Stomach smooth muscle (tissue), 2 donors: ENCODE results near the gene KRTAP2-1.
"Not testable (repeated sequence)": the region's sequence is repeated elsewhere in the genome, so short reads cannot be mapped to it uniquely, and the experiment has no call there.

Experiments
- H3K27ac ChIP-seq: one replicate; pipeline ENCODE4 v1.7.0; 2013; ENCODE audit warnings: mild to moderate bottlenecking, low read length, inconsistent platforms
- H3K27me3 ChIP-seq, 2 donors: one replicate each; pipeline ENCODE4 v1.7.0; 2013; ENCODE audit warnings: low read length in 2 of 2; ENCODE audit not compliant: insufficient read depth in 2 of 2, control insufficient read depth in 1 of 2
- H3K36me3 ChIP-seq, 2 donors: one replicate each; pipeline ENCODE4 v1.7.0; 2013; ENCODE audit warnings: low read length in 2 of 2; ENCODE audit not compliant: control insufficient read depth in 2 of 2, insufficient read depth in 2 of 2
- H3K4me1 ChIP-seq: one replicate; pipeline ENCODE4 v1.7.0; 2013; ENCODE audit warnings: low read length; ENCODE audit not compliant: control insufficient read depth, insufficient read depth
- H3K4me3 ChIP-seq, 2 donors: one replicate each; pipeline ENCODE4 v1.7.0; 2013; ENCODE audit warnings: low read length in 2 of 2
- H3K9ac ChIP-seq, 2 donors: one replicate each; pipeline ENCODE4 v1.7.0; 2013; ENCODE audit warnings: low read length in 2 of 2, mild to moderate bottlenecking in 1 of 2
- H3K9me3 ChIP-seq, 2 donors: one replicate each; pipeline ENCODE4 v1.7.0; 2013; ENCODE audit warnings: low read length in 2 of 2; ENCODE audit not compliant: control insufficient read depth in 2 of 2
- donor health status: healthy.
- donor health status: Pancreatic carcinoma.

KRTAP2-1 gene

GRCh38 chr17:41067281-41067680 lies 20.2 kb upstream of the KRTAP2-1 start:
- Histone ChIP-seq H3K27me3 (no peaks in the 10 kb centered on the region), H3K27ac (no peak overlapping the region), H3K9me3 (no peaks in the 10 kb centered on the region), H3K9ac (no peak overlapping the region), H3K4me1 (no peaks in the 10 kb centered on the region), H3K36me3 (no peaks in the 10 kb centered on the region), H3K4me3 (no peak overlapping the region)

- Histone ChIP-seq H3K4me3 (no peak within 1 kb of the TSS), H3K27ac (no peak within 1 kb of the TSS), H3K27me3 (no peaks in the 10 kb centered on the region), H3K9me3 (no peaks in the 10 kb centered on the region), H3K9ac (no peak within 1 kb of the TSS), H3K36me3 (no peaks in the 10 kb centered on the region), H3K4me1 (no peaks in the 10 kb centered on the region)
These were observed 18.9 kb upstream of the KRTAP2-1 start, which contains the start of gene KRTAP2-4 for GRCh38 chr17:41065829-41066624. Gene KRTAP2-4, minus strand, starts transcription at chr17:41065879. Its CDS starts 34 bp downstream, at chr17:41065845.

- H3K4me3 ChIP-seq, H3K27ac ChIP-seq, H3K4me1 ChIP-seq, H3K27me3 ChIP-seq, H3K9ac ChIP-seq, H3K9me3 ChIP-seq, H3K36me3 ChIP-seq: not testable (repeated sequence)
These were observed 18.0 kb upstream of the KRTAP2-1 start for GRCh38 chr17:41065016-41065689.

GRCh38 chr17:41064301-41064700 lies 17.2 kb upstream of the KRTAP2-1 start:
- H3K4me1 ChIP-seq, result no peaks in the 10 kb centered on the region
- H3K9ac ChIP-seq, result no peak overlapping the region
- H3K4me3 ChIP-seq, result no peak overlapping the region
- H3K36me3 ChIP-seq, result no peaks in the 10 kb centered on the region
- no peaks in the 10 kb centered on the region for H3K9me3 ChIP-seq
- no peak overlapping the region for H3K27ac ChIP-seq
- no peaks in the 10 kb centered on the region for H3K27me3 ChIP-seq

GRCh38 chr17:41063449-41063848 lies 16.3 kb upstream of the KRTAP2-1 start:
- H3K36me3 ChIP-seq, result no peaks in the 10 kb centered on the region
- no peak overlapping the region for H3K9ac ChIP-seq
- no peak overlapping the region for H3K4me3 ChIP-seq
- no peaks in the 10 kb centered on the region for H3K4me1 ChIP-seq
- H3K9me3 ChIP-seq, result peaks cover 0 to 3% of the 10 kb centered on the region in 2 donors
- H3K27ac ChIP-seq, result no peak overlapping the region
- peaks cover 0 to 2% of the 10 kb centered on the region in 2 donors for H3K27me3 ChIP-seq

- Histone ChIP-seq H3K9me3 (peaks cover 0 to 3% of the 10 kb centered on the region in 2 donors), H3K27me3 (peaks cover 0 to 2% of the 10 kb centered on the region in 2 donors), H3K4me1 (no peaks in the 10 kb centered on the region), H3K4me3 (no peak overlapping the region), H3K27ac (no peak overlapping the region), H3K36me3 (no peaks in the 10 kb centered on the region), H3K9ac (no peak overlapping the region)
These were observed 14.8 kb upstream of the KRTAP2-1 start for GRCh38 chr17:41061964-41062363.

- H3K36me3 ChIP-seq, result no peaks in the 10 kb centered on the region
- no peak within 1 kb of the TSS for H3K27ac ChIP-seq
- no peak within 1 kb of the TSS for H3K4me3 ChIP-seq
- peaks cover 0 to 2% of the 10 kb centered on the region in 2 donors for H3K27me3 ChIP-seq
- no peaks in the 10 kb centered on the region for H3K4me1 ChIP-seq
- no peak within 1 kb of the TSS for H3K9ac ChIP-seq
- H3K9me3 ChIP-seq, result peaks cover 0 to 3% of the 10 kb centered on the region in 2 donors
These were observed 13.0 kb upstream of the KRTAP2-1 start, which contains the start of gene KRTAP2-3 for GRCh38 chr17:41060052-41060604. Gene KRTAP2-3, minus strand, starts transcription at chr17:41060114. Its CDS starts 64 bp downstream, at chr17:41060050.

GRCh38 chr17:41059276-41060051 lies 12.3 kb upstream of the KRTAP2-1 start:
- H3K36me3 ChIP-seq, result not testable (repeated sequence)

GRCh38 chr17:41058741-41059140 lies 11.6 kb upstream of the KRTAP2-1 start:
- Histone ChIP-seq H3K4me3 (no peak overlapping the region), H3K4me1 (no peaks in the 10 kb centered on the region), H3K27ac (no peak overlapping the region), H3K27me3 (peaks cover 0 to 2% of the 10 kb centered on the region in 2 donors), H3K36me3 (no peaks in the 10 kb centered on the region), H3K9me3 (peaks cover 0 to 7% of the 10 kb centered on the region in 2 donors), H3K9ac (no peak overlapping the region)

More at GRCh38 chr17:41059276-41060051, 12.3 kb upstream of the KRTAP2-1 start:
- H3K27me3 ChIP-seq, H3K9ac ChIP-seq, H3K9me3 ChIP-seq, H3K27ac ChIP-seq, H3K4me3 ChIP-seq, H3K4me1 ChIP-seq: not testable (repeated sequence)

- H3K9me3 ChIP-seq, result peaks cover 0 to 7% of the 10 kb centered on the region in 2 donors
- H3K27me3 ChIP-seq, result peaks cover 0 to 2% of the 10 kb centered on the region in 2 donors
These were observed 10.4 kb upstream of the KRTAP2-1 start for GRCh38 chr17:41057547-41057946.

More at GRCh38 chr17:41057547-41057946, 10.4 kb upstream of the KRTAP2-1 start:
- H3K27ac ChIP-seq, result no peak overlapping the region
- H3K4me1 ChIP-seq, result no peaks in the 10 kb centered on the region
- no peak overlapping the region for H3K9ac ChIP-seq
- no peak overlapping the region for H3K4me3 ChIP-seq
- no peaks in the 10 kb centered on the region for H3K36me3 ChIP-seq
